Epithelial cell of esophagus (primary cell): ENCODE data around the gene TICAM1.
"Not testable (repeated sequence)": the region's sequence is repeated elsewhere in the genome, so short reads cannot be mapped to it uniquely, and the experiment has no call there.

Experiments used
- DNase-seq: peaks from one replicate; pipeline ENCODE4 v3.0.0; 2010; ENCODE audit warnings: low read depth
- H3K4me3 ChIP-seq: 2 replicates; pipeline ENCODE4 v1.5.1; 2011; ENCODE audit warnings: mild to moderate bottlenecking, low read length, control low read depth
- TF ChIP-seq, protein P1 (sequence below): IDR thresholded peaks from 2 replicates; pipeline ENCODE4 v1.5.1; 2011; ENCODE audit warnings: low read depth, mild to moderate bottlenecking, low read length, control low read depth, inconsistent platforms; ENCODE audit not compliant: insufficient read depth; ENCODE audit errors: missing control alignments

The TICAM1 gene

DNA sequence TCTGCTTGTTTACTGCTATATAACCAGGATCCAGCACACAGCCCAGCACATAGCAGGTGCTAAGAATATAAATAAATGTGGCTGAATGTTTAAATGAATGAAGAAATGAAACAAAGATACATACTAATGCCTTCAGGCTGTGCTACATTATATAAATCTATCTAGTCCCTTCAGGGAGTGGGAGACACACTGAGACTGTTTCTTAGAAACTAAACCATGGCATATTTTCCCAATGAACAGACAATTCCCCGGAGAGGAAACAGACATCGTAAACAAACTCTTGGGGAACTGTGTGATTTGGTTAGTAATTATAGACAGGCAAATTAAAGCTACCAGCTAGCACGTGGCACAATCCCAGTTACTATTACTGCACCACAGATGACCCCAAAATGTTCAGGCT is 49.7 kb downstream of the TICAM1 start:
- DNase-seq: no peak
- TF ChIP-seq, protein P1, sequence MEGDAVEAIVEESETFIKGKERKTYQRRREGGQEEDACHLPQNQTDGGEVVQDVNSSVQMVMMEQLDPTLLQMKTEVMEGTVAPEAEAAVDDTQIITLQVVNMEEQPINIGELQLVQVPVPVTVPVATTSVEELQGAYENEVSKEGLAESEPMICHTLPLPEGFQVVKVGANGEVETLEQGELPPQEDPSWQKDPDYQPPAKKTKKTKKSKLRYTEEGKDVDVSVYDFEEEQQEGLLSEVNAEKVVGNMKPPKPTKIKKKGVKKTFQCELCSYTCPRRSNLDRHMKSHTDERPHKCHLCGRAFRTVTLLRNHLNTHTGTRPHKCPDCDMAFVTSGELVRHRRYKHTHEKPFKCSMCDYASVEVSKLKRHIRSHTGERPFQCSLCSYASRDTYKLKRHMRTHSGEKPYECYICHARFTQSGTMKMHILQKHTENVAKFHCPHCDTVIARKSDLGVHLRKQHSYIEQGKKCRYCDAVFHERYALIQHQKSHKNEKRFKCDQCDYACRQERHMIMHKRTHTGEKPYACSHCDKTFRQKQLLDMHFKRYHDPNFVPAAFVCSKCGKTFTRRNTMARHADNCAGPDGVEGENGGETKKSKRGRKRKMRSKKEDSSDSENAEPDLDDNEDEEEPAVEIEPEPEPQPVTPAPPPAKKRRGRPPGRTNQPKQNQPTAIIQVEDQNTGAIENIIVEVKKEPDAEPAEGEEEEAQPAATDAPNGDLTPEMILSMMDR: no peak
- no peak overlapping the region for H3K4me3 ChIP-seq

- TF ChIP-seq, protein P1: no peak
- DNase-seq: no peak
- H3K4me3 ChIP-seq: no peak overlapping the region
These were observed 50.7 kb downstream of the TICAM1 start for GRCh38 chr19:4780860-4781259.

DNA sequence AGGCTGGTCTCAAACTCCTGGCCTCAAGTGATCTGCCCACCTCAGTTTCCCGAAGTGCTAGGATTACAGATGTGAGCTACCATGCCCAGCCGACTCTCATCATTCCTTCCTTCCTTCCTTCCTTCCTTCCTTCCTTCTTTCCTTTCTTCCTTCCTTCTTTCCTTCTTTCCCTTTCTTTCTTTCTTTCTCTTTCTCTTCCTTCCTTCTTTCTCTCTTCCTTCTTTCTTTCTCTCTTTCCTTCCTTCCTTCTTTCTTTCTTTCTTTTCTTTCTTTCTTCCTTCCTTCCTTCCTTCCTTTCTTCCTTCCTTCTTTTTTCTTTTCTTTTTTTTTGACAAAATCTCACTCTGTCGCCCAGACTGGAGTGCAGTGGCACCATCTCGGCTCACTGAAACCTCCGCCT is 53.4 kb downstream of the TICAM1 start:
- DNase-seq, H3K4me3 ChIP-seq: not testable (repeated sequence)

GRCh38 chr19:4776436-4777211 is 54.9 kb downstream of the TICAM1 start:
- H3K4me3 ChIP-seq: no peak overlapping the region
- no peak for DNase-seq
- TF ChIP-seq, protein P1: no peak

- no peak for DNase-seq
- no peak overlapping the region for H3K4me3 ChIP-seq
- TF ChIP-seq, protein P1: no peak
These were observed 55.8 kb downstream of the TICAM1 start for GRCh38 chr19:4775627-4776152.

- H3K4me3 ChIP-seq: no peak overlapping the region
- TF ChIP-seq, protein P1: no peak
- DNase-seq: no peak
These were observed 57.4 kb downstream of the TICAM1 start for GRCh38 chr19:4774136-4774535.

GRCh38 chr19:4773047-4773640 is 58.4 kb downstream of the TICAM1 start:
- no peak overlapping the region for H3K4me3 ChIP-seq
- no peak for DNase-seq
- TF ChIP-seq, protein P1: no peak
